HG03097 (cell line): ENCODE data around the gene SMIM1.

Experiments used
- ATAC-seq: cut with Tn5 transposase; IDR thresholded peaks from one replicate; pipeline ENCODE4 v1.9.1; 2021; ENCODE audit not compliant: unreplicated experiment, low FRiP score

The SMIM1 gene

GRCh38 chr1:3817138-3817740 is 44.7 kb downstream of the SMIM1 start:
- ATAC-seq: no peak

- ATAC-seq: no peak
These were observed 45.5 kb downstream of the SMIM1 start for GRCh38 chr1:3817821-3818597.

GRCh38 chr1:3819771-3820200 is 47.2 kb downstream of the SMIM1 start:
- no peak for ATAC-seq

GRCh38 chr1:3820316-3820715 is 47.8 kb downstream of the SMIM1 start:
- ATAC-seq: no peak

GRCh38 chr1:3821004-3821403 is 48.5 kb downstream of the SMIM1 start:
- no peak for ATAC-seq

- ATAC-seq: no peak
These were observed 48.9 kb downstream of the SMIM1 start for GRCh38 chr1:3821447-3821846.

- ATAC-seq: no peak
These were observed 49.4 kb downstream of the SMIM1 start for GRCh38 chr1:3821908-3822307.

- ATAC-seq: no peak
These were observed 49.9 kb downstream of the SMIM1 start for GRCh38 chr1:3822421-3822820.

GRCh38 chr1:3824650-3825049 is 52.1 kb downstream of the SMIM1 start:
- ATAC-seq: no peak

GRCh38 chr1:3825356-3825755 is 52.8 kb downstream of the SMIM1 start:
- no peak for ATAC-seq
